HG03575 (cell line): ENCODE data around the gene SLC6A3.

Experiments
- ATAC-seq: cut with Tn5 transposase; IDR thresholded peaks from one replicate; pipeline ENCODE4 v1.9.1; 2021; ENCODE audit not compliant: unreplicated experiment, insufficient number of reproducible peaks, low FRiP score; ENCODE audit errors: extremely low read depth

SLC6A3 gene

GRCh38 chr5:1396293-1396816, 48.9 kb downstream of the SLC6A3 start:
- no peak for ATAC-seq

GRCh38 chr5:1394881-1395860, 50.1 kb downstream of the SLC6A3 start:
- no peak for ATAC-seq

DNA sequence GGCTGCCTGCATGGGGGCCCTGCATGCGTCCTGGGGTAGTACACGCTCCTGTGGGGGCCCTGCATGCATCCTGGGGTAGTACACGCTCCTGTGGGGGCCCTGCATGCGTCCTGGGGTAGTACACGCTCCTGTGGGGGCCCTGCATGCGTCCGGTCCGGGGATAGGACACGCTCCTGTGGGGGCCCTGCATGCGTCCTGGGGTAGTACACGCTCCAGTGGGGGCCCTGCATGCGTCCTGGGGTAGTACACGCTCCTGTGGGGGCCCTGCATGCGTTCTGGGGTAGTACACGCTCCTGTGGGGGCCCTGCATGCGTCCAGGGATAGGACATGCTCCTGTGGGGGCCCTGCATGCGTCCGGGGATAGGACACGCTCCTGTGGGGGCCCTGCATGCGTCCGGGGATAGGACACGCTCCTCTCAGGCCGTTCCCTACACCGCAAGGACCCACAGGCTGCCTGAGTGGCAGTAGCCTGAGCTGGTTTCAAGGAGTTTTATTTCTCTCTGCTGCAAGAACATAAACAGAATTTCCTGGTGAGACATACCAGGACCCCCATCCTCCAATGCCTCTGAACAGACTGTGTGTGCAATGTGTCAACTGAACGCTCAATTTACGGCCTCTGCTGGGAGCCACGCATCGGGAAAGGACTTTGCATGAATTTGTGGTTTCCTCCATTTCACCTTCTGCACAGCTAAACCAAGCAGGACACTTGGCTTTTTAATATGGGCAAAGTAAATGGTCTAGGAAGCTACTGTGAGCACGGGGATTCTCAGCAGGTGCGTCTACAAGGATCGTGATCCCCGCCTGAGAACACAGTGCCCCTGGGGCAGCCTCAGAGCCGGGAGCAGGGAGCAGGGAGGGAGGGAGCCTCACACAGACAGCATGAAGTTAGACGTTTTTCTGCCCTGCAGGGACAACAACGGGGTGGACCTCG, 51.4 kb downstream of the SLC6A3 start:
- no peak for ATAC-seq

DNA sequence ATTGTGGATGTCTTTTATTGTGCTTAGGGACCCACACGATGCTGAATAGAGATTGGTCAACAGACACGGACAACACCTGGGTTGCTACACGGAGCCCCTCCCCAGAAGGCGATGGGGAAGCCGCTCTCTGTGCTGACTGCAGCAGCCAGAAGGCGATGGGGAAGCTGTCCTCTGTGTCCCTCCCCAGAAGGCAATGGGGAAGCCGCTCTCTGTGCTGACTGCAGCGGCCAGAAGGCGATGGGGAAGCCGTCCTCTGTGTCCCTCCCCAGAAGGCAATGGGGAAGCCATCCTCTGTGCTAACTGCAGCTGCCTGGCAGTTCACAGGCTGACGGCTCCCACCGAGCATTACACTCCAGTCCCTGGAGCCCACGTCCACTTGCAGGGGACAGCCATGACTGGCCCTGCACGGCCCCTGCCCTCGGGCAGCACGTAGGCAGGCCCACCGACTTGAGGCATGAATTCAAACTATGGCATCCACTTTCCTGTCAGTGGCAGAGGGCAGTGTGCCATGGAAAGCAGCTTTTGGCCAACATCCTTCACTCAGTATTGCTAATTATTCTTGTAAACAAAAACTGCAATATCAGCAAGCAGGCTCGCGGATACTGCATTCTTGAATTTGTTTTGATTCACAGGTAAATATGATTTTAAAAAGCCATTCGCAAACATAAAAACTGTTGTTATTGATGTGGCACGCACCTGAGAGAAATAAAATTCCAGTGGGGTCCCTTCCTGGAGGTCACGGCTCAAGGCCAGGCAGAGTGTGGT, 52.3 kb downstream of the SLC6A3 start:
- no peak for ATAC-seq

- no peak for ATAC-seq
Observed at GRCh38 chr5:1392261-1392660, 53.0 kb downstream of the SLC6A3 start.

- ATAC-seq: no peak
Observed at GRCh38 chr5:1391691-1392090, 53.5 kb downstream of the SLC6A3 start.

DNA sequence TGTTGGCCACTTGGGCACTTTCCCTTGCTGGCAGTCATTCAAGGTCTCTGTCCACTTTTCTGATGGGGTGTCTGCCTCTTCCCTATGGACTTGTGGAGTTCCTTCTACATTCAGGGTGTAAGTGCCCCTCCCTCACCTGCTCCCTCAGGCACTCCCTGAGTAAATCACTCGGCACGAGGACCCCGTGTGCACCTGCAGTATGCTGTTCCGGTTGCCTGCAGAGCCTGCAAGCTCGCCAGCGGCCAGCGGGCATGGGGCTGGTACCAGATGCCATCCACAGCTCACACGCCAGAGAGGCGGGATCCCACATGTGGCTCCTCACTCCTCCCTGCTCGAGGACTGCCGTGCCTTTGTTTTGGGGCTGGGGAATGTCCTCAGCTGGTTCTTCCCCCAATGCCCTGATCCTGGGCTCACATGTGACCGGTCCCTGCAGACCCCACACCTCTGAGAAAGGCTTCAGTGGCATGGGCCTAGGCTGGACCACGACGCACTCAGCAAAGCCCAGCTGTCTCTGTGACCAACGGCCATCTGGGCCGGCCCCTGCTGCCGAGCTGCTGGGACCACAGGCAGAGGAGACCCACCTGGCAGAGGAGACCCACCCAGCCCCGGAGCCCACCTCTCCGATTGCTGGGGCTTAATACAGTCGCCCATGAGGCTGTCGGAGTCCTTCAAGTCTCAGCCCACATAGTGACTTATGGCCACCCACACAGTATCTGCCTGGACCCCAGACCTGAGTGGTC, 54.2 kb downstream of the SLC6A3 start:
- ATAC-seq: no peak

- ATAC-seq: no peak
Observed at GRCh38 chr5:1390333-1390732, 54.9 kb downstream of the SLC6A3 start.

- no peak for ATAC-seq
Observed at GRCh38 chr5:1388383-1388967, 56.8 kb downstream of the SLC6A3 start.

- ATAC-seq: no peak
Observed at GRCh38 chr5:1387876-1388275, 57.4 kb downstream of the SLC6A3 start.

- no peak for ATAC-seq
Observed at GRCh38 chr5:1387059-1387755, 58.0 kb downstream of the SLC6A3 start.

- no peak for ATAC-seq
Observed at GRCh38 chr5:1386274-1386717, 58.9 kb downstream of the SLC6A3 start.

- ATAC-seq: no peak
Observed at GRCh38 chr5:1385395-1386273, 59.6 kb downstream of the SLC6A3 start.

- ATAC-seq: no peak
Observed at GRCh38 chr5:1384521-1384920, 60.7 kb downstream of the SLC6A3 start.

GRCh38 chr5:1383886-1384401, 61.3 kb downstream of the SLC6A3 start:
- no peak for ATAC-seq

DNA sequence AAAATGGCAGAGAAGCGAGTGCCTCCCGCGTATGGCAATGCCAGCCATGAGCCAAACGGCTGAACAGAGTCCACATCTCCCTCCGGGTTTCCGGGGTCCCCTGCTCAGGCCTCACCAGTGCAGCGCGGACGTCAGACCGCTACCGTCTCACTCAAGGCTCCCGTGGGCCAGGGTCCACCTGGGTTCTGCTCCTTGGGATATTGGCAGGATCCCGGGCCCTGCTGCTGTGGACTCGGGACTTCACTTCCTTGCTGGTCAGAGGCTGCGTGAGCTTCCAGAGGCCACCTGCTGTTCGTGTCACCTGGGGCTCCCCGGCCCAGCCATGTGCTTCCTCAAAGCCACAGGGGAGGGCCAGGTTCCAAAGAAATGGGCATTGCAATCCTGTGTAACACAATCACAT, 61.9 kb downstream of the SLC6A3 start:
- no peak for ATAC-seq
